IPS-18c (cell line): ENCODE measurements around the gene KCNJ5.

Experiments
- H3K4me3 ChIP-seq: 2 replicates; pipeline ENCODE4 v1.7.0; 2013; ENCODE audit warnings: low read depth, mild to moderate bottlenecking, low read length, moderate library complexity; ENCODE audit not compliant: insufficient read depth
- H3K9me3 ChIP-seq: one replicate; pipeline ENCODE4 v1.6.1; 2013; ENCODE audit warnings: mild to moderate bottlenecking, low read length, moderate library complexity; ENCODE audit not compliant: control insufficient read depth, insufficient read depth

Gene KCNJ5

GRCh38 chr11:128890543-128891368, at the start of gene KCNJ5:
KCNJ5 (plus strand) TSS chr11:128891356; CDS start chr11:128911274, 19,918 bp downstream.
- no peaks in the 10 kb centered on the region for H3K9me3 ChIP-seq
- peak within 1 kb of the TSS; percentile 55 for H3K4me3 ChIP-seq

- Histone ChIP-seq H3K4me3 (no peak overlapping the region), H3K9me3 (no peaks in the 10 kb centered on the region)
Measured at GRCh38 chr11:128841461-128842072, 49.6 kb upstream of the KCNJ5 start.

- H3K4me3 ChIP-seq, result no peak overlapping the region
- no peaks in the 10 kb centered on the region for H3K9me3 ChIP-seq
Measured at GRCh38 chr11:128843198-128843785, 47.9 kb upstream of the KCNJ5 start.

GRCh38 chr11:128845334-128845780, 45.8 kb upstream of the KCNJ5 start:
- Histone ChIP-seq H3K9me3 (no peaks in the 10 kb centered on the region), H3K4me3 (no peak overlapping the region)

- no peaks in the 10 kb centered on the region for H3K9me3 ChIP-seq
- H3K4me3 ChIP-seq, result no peak overlapping the region
Measured at GRCh38 chr11:128846985-128847384, 44.2 kb upstream of the KCNJ5 start.

- no peaks in the 10 kb centered on the region for H3K9me3 ChIP-seq
- H3K4me3 ChIP-seq, result no peak overlapping the region
Measured at GRCh38 chr11:128848815-128849455, 42.2 kb upstream of the KCNJ5 start.

- Histone ChIP-seq H3K9me3 (no peaks in the 10 kb centered on the region), H3K4me3 (no peak overlapping the region)
Measured at GRCh38 chr11:128852327-128853023, 38.7 kb upstream of the KCNJ5 start.

- H3K9me3 ChIP-seq, result no peaks in the 10 kb centered on the region
Measured at GRCh38 chr11:128853559-128853958, 37.6 kb upstream of the KCNJ5 start.

GRCh38 chr11:128854841-128855240, 36.3 kb upstream of the KCNJ5 start:
- no peaks in the 10 kb centered on the region for H3K9me3 ChIP-seq
- no peak overlapping the region for H3K4me3 ChIP-seq

More at GRCh38 chr11:128853559-128853958, 37.6 kb upstream of the KCNJ5 start:
- no peak overlapping the region for H3K4me3 ChIP-seq

GRCh38 chr11:128856241-128856640, 34.9 kb upstream of the KCNJ5 start:
- H3K4me3 ChIP-seq, result no peak overlapping the region
- H3K9me3 ChIP-seq, result no peaks in the 10 kb centered on the region

- Histone ChIP-seq H3K9me3 (no peaks in the 10 kb centered on the region), H3K4me3 (no peak overlapping the region)
Measured at GRCh38 chr11:128857341-128857740, 33.8 kb upstream of the KCNJ5 start.

GRCh38 chr11:128859563-128860441, 31.4 kb upstream of the KCNJ5 start:
- Histone ChIP-seq H3K4me3 (no peak overlapping the region), H3K9me3 (no peaks in the 10 kb centered on the region)

- no peaks in the 10 kb centered on the region for H3K9me3 ChIP-seq
- no peak overlapping the region for H3K4me3 ChIP-seq
Measured at GRCh38 chr11:128860571-128861361, 30.4 kb upstream of the KCNJ5 start.

GRCh38 chr11:128862406-128862805, 28.8 kb upstream of the KCNJ5 start:
- no peak overlapping the region for H3K4me3 ChIP-seq
- no peaks in the 10 kb centered on the region for H3K9me3 ChIP-seq

GRCh38 chr11:128862908-128863660, 28.1 kb upstream of the KCNJ5 start:
- no peak overlapping the region for H3K4me3 ChIP-seq

More at GRCh38 chr11:128862908-128863660, 28.1 kb upstream of the KCNJ5 start:
- no peaks in the 10 kb centered on the region for H3K9me3 ChIP-seq
